HG02943 (cell line): ENCODE data around the gene GPC6.
"Not testable (repeated sequence)": the region's sequence is repeated elsewhere in the genome, so short reads cannot be mapped to it uniquely, and the experiment has no call there.

Experiments
- ATAC-seq: cut with Tn5 transposase; IDR thresholded peaks from one replicate; pipeline ENCODE4 v1.9.1; 2021; ENCODE audit warnings: mild to moderate bottlenecking, low read depth, moderate library complexity; ENCODE audit not compliant: unreplicated experiment

GPC6 gene

GRCh38 chr13:94205896-94206295 lies 979.3 kb downstream of the GPC6 start:
- no peak for ATAC-seq

- ATAC-seq = no peak
These were observed 982.5 kb downstream of the GPC6 start for GRCh38 chr13:94209117-94209516.

- not testable (repeated sequence) for ATAC-seq
These were observed 983.3 kb downstream of the GPC6 start for GRCh38 chr13:94209913-94210312.

DNA sequence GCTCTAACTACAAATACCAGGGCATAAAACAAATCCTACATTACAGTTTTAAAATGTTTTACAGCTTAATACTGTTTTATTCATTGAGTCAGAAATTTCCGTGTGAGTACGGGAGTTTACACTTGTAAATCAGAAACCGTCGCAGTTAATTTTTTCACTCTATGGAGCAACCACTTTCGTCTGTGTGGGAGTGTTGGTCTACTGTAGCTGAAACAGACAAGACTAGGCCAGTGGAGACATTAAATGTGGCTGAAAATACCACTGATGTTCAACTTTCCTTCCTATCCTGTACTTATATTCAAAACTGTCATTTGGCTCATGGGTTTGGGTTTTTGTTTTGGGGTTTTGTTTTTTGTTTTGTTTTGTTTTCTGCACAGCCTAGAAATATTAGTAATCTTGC lies 984.2 kb downstream of the GPC6 start:
- ATAC-seq = no peak

GRCh38 chr13:94212196-94212595 lies 985.6 kb downstream of the GPC6 start:
- no peak for ATAC-seq

- no peak for ATAC-seq
These were observed 987.5 kb downstream of the GPC6 start for GRCh38 chr13:94214121-94214520.

- ATAC-seq = no peak
These were observed 988.4 kb downstream of the GPC6 start for GRCh38 chr13:94214975-94215374.

- ATAC-seq = no peak
These were observed 989.9 kb downstream of the GPC6 start for GRCh38 chr13:94216476-94216875.

- ATAC-seq = no peak
These were observed 990.8 kb downstream of the GPC6 start for GRCh38 chr13:94217370-94217769.

- ATAC-seq = no peak
These were observed 991.9 kb downstream of the GPC6 start for GRCh38 chr13:94218537-94218936.

- ATAC-seq = no peak
These were observed 992.3 kb downstream of the GPC6 start for GRCh38 chr13:94218951-94219350.

GRCh38 chr13:94224670-94225069 lies 998.1 kb downstream of the GPC6 start:
- ATAC-seq = no peak

DNA sequence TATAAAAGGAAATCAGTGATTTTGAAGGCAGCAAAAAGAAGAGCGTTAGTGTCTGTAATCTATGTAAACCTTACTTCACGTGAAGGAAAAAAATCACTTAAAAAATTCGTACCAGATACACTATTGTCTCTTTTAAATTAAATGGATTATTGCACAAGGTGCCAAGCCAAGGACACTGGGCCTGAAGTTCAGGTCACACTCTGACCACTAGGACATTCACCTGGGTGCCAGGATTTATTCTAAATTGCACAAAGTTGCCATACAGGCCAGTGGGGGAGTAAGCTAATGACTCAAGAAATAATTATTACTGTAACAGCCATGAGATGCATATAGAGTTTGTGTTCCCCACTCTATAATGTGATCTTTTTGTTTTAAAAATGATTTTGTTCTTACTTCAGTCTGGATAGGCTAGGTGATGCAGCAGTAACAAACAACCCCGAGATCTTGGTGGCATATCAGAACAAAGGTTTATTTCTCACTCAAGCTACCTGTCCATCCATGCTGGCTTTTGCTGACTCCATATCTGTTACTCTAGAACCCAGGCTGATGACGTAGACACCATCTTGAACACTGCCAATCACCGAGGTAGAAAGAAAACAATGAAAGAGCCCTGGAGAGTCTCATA lies 1000.8 kb downstream of the GPC6 start:
- ATAC-seq = no peak

- ATAC-seq = no peak
These were observed 1002.2 kb downstream of the GPC6 start for GRCh38 chr13:94228763-94229162.

- ATAC-seq = no peak
These were observed 1005.7 kb downstream of the GPC6 start for GRCh38 chr13:94232161-94232950.

DNA sequence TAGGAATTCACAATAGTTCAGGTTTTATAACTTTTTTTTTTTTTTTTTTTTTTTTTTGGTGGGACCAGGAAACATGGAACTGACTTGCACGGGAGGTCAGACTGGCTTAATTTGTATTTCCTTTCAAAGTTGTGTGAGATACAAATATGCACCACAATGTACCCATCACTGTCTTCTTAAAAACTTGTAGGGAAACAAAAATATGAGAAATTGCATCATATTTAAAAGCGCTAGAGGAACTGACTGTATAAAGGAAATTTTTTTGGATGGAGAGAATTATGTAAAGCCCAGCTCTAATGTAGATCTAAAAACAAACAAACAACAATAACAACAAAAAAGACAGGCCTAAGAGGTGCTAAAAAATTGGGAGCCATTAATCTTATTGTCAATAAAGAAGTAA lies 1006.3 kb downstream of the GPC6 start:
- no peak for ATAC-seq

- ATAC-seq = no peak
These were observed 1006.8 kb downstream of the GPC6 start for GRCh38 chr13:94233401-94233800.

GRCh38 chr13:94233837-94234236 lies 1007.2 kb downstream of the GPC6 start:
- no peak for ATAC-seq

DNA sequence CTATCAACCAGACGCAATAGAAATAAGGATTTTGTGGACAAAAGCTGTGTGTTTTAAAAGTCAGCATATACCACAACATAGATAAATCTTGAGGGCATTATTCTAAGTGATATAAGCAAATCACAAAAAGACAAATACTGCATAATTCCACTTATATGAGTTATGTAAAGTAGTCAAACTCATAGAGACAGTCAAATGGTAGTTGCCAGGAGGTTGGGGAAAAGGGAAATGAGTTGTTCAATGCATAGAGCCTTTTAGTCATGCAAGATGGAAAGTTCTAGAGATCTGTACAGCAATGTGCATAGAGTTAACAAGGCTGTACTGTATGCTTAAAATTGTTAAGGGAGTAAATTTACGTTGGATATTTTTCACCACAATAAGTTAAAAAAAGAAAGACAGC lies 1008.1 kb downstream of the GPC6 start:
- ATAC-seq = no peak

GRCh38 chr13:94236132-94236531 lies 1009.5 kb downstream of the GPC6 start:
- ATAC-seq = no peak

DNA sequence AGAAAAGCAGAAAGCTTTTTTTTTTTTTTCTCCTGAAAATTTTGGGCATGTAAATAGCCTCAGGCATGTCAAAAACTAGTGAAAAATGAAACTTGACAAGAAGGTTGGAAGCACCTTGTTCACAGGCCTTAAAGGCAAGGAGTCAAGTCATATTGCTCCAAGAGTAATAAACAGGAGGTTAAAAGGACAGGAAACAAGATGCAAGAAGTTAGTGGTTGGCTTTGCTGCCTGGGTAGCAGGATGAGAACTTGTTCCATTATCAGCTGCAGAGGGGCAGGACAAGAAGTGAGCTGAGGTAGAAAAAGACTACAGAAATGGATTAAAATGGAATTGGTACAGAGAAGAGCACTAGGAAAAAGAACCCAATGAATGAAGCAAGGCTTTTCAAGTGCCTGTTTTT lies 1010.3 kb downstream of the GPC6 start:
- no peak for ATAC-seq

DNA sequence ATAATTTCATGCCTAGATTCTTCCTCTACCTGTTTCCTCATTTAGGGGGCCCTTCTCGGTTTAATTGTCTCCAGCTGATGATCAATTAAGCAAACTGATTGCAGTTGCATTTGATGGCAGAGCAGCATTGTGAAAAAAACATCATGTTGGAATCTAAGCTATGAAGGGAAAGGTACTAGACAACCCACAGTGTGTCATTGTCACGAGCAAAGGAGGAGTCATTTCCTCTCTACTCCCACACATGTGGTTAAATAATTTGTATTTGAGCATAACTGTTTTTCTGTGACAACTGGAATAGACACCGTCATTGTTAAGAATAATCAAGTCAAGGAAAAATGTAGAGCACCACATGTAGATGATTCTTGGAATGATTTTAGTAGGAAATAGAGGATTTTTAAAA lies 1012.5 kb downstream of the GPC6 start:
- no peak for ATAC-seq
